GM19468 (cell line): ENCODE data around the gene GRID1.

ENCODE experiments used
- ATAC-seq: cut with Tn5 transposase; IDR thresholded peaks from one replicate; pipeline ENCODE4 v1.9.1; 2021; ENCODE audit warnings: mild to moderate bottlenecking, moderate library complexity, moderate number of reproducible peaks; ENCODE audit not compliant: unreplicated experiment; ENCODE audit errors: extremely low read depth

Gene GRID1

DNA sequence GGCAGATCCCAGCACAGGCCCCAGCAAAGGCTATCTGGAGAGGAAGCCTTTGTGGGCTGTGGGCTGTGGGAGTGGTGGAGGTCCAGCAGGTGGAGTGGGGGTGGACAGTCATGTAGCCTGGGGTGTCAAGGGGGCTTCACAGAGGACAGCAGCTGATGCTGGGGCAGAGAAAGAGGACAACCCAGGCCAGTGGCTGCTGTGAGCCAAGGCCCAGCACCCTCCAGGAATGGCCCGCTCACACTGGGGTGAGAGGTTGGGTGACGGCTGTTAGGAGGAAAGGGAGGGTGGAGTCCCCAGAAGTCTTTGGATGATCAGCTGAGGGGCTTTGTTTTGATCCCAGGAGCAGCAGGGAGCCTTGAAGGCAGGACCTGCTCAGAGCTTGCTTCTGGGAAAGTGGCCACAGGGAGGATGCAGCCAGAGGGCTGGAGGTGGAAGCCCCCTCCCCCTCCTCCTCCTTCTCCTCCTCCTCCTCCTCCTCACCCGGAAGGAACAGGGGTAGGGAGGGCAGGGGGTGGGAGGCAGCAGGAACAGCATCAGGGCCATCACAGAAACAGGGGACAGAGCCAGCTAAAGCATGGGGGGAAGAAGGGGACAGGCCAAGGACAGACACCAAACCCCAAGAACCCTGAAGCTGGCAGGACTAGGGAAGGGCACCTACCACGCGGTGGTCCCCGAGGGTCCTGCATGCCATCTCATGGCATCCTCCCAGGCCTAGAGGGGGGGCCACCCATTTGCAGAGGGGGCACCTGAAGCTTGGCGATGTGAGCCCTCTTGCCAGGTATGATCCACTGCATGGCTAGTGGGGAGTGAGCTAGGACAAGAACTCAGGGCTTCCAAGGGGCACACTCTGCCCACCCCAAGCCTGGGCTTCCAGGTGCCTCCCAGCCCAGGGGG lies 144.9 kb downstream of the GRID1 start:
- no peak for ATAC-seq

DNA sequence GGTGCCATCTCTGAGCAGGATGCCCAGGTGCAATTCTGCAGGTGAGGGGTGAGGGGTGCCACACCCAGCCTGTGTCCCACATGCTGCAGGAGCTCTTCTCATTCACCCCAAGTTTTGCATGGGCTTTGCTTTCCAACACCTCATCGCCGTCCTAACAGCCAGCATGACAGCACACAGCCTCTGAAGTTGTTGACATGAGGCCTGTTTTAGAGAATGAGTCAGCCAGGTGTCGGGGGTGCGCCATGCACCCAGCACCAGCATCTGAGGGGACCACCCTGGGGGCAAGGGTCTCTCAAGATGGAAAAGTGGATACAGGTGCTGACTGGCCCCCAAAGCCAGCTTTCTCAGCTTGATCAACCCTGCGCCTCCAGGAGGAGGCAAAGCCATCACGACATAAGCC lies 146.0 kb downstream of the GRID1 start:
- no peak for ATAC-seq

DNA sequence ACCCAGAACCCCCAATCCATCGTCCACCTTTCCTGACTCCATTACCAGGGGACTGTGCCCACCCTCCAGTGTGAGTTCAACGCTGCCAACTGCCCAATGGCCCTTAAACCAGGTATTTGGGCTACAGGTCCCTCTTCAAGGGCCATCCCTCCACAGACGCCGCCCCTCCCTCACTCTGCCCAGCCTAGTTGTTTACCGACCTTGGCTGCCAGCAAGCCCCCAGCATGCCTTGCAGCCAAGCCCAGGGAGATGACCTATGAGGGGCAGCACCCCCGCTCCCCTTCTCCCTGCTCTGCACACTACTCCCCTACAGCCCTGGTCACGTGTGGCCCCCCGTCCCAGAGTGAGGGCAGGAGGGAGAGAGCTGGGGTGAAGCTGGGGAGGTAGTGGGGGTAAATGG lies 147.3 kb downstream of the GRID1 start:
- no peak for ATAC-seq

DNA sequence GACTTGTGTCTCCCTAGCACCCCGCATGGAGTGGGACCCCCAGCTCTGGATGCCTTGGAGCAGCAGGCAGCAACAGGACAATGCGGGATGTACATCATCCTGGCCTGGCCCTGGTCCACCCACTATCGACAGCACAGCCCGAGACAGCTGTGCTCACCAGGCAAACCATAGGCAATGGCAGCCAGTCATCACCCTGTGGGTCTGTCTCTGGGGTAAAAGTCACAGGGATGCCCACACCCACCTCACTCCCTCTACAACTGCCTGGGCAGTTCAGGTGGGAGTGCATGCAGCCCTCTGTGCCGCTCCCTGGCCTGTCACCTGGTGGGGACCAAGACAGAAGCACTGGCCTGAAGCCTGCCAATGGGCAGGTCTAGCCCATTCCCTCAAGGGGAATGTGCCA lies 147.8 kb downstream of the GRID1 start:
- no peak for ATAC-seq

DNA sequence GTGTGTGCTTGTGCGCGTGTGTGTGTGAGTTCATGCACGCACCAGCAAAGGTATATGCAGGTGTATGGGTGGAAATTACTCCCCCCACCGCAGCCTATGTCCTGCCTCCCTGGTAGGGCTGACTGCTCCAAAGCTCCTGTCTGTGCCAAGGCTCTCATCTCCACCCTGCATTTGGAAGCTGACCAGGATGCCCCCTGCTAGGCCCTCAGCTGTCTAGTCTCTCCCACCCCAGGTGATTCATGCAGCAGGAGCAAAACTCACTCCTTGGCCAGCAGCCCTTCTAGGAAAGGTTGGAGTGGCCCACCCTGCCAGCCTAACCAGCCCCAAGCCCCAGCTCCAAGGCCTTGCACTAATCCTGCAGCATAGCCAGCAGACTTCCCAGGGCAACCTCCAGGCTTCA lies 148.4 kb downstream of the GRID1 start:
- no peak for ATAC-seq

DNA sequence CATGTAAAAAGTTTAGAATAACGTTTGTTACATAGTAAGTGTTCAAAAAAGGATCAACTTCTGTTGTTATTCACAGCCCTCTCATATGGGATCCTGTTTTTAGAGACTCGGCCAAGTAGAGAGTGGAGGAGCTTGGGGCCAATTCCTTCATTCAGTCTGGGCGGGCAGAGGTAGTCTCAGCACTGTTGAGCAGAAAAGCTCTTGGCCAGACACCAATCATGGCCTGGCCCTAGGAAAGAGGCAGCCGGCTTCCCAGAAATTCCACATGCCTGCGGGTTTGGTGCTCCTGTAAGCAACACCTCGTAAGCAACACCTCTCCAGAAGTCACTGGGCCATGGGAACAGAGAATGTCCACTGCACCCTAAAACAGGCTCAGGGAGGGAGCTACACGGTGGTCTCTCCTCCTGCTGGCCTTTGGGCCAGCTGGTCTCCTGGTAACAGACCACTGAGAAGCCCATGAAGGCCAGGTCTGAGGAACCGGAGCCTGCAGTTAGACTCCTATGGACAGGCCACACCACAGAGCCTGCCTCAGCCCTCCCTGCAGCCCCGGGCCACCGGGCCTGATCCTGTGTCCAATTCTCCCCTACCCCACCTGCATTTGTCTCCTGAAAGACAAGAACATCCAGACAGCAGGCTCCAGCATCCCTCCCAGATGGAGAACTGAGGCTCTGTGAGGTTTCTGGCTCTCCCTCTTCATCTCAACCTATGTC lies 149.1 kb downstream of the GRID1 start:
- no peak for ATAC-seq

DNA sequence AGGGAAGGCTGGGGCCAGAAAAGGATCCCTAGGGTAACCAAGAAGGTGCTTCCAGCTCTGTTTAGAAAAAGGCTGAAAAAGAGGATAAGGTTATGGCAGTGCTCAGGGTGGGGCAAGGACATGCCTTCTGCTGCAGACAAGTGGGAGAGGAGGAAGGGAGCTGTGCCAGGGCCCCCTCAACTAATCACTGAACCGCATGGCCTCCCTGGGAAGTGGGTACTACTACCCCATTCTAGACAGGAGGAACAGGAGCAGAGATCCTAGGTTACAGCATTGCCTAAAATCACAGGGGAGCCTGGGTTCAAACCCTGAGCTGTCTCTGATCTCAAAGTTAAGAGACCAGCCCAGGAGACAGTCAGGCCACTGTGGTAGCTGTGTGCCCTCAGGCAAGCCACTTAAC lies 149.7 kb downstream of the GRID1 start:
- ATAC-seq: no peak

DNA sequence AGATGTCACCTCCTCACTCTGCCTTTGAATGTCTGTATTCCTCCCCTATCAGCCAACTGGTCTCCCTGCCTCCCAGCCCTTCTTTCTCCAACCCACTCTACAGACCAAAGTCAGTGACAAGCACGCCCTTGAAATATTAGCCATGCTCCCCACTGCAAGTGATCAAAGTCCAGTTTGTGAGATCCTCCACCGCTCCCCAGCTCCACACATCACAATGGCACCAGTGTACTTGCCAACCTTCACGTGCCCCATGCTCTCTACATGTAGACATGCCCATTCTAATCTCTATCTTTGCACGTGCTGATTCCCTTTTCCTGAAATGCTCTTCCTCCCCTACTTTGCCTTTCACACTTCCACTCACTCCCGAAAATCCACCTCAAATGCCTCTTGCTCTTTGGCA lies 150.9 kb downstream of the GRID1 start:
- no peak for ATAC-seq

DNA sequence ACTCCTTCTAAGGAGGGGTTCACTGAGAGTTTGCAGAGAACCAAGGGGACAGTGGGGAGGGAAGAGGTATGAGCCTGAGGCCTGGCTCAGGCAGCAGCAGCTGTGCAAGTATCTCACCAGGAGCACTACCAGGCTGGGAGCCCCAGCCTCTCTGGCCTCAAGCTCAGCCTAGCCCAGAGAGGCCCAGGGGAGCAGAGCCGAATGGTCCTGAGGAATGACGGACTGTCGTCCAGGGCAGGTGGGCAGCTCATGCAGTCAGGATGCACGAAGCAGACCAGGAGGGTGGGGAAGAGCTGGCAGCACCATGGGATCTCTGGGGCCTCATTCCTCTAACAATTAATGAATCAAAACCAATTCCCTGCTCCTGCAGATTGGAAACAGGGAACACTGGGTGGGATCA lies 151.5 kb downstream of the GRID1 start:
- no peak for ATAC-seq

DNA sequence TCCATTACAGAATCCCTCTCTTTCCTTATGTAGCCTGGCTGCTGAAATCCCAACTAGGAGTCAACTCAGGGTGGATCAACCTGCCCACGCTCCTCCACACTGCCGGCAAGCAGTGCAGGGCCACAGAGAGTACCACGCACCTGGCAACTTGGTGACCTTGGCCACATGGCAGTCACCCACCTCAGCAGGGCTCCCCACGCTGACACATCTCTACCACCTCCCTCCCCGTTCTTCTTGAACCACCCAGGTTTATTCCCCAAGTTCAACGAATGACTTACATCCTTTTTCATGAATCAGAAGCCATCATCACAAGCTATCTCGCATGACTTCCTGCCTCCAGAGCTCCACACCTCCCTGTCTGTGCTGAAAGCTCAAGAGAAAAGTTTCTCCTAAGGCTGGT lies 153.4 kb downstream of the GRID1 start:
- ATAC-seq: no peak

DNA sequence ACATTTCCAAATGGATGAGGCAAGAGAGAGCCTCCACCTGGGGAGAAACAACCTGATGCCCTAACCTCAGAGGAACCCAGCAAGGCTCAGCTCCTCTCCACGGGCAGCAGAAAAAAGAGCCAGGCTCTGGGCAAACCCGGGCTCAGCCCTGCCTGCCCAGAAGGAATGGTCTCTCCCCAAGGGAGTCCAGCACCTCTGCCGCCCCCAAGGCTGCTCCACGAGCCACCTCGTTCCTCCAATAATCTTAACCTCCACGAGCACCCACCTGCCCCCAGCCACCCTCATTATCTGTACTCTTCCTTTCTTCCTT lies 154.2 kb downstream of the GRID1 start:
- no peak for ATAC-seq

DNA sequence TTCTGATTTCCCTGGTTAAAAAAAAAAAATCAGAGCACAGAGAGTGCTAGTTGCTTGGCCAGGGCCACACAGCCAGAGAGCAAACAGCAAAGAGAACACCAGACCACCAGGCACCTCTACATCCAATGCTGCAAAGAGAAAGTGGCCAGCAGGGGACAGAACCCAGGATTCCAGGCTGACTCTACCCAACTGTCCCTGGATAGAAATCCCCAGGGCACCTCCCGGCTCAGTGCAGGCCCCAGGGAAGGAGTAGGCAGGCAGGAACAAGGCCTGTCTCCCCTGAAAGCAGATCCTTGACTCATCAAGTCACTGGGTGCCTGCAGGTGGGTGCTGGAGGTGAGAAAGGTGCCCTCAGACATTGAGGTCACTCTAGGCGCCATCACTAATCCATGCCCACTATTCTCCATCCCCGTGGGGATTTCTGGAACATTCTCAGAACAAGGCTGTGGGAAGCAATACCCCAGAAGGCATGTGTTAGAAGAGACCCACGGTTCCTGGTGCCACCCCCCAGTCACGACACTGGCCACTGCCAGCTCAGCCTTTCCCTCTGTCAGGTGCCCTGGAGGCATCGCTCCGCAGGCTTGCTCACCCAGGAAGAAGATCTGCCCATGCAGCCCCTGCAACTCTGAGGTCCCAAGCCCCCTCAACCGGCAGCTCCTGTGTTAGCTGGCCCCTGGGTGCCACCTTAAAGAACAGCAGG lies 154.8 kb downstream of the GRID1 start:
- ATAC-seq: no peak

DNA sequence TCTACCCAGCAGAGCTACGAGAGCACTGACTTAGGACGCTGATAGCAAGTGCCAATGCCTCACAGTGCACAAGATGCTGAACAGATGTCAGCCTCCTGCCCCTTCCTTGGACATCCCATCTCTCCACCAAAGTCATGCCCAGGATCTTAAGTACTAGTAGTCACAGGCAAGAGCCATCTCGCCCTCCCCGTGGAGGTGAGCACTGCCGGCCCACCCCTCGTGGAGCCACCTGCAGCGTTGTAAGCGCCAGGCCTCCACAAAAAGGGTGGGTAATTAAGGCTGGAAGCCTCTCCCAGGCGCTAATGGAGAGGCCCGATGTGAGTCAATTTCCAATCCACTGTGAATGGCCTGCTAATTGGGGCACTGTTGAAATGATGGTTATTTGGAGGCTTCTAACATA lies 156.2 kb downstream of the GRID1 start:
- no peak for ATAC-seq

DNA sequence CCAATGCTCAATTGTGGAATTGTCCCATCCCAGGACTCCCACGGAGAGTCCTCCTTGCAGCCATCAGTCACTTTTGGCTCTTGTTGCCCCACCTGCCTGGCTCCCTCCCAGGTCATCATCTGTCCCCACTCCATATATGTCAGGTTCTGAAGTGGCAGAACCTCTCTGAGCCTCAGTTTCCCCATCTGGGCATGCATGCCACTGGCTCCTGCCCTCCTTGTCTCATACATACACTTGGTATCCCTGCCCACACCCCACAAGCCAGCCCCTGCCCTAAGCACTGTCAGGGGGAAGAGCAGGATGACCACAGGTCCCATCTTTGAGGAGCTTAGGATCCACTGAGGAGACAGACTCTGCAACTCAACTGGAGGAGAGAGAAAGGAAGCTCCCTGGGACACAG lies 156.9 kb downstream of the GRID1 start:
- no peak for ATAC-seq

DNA sequence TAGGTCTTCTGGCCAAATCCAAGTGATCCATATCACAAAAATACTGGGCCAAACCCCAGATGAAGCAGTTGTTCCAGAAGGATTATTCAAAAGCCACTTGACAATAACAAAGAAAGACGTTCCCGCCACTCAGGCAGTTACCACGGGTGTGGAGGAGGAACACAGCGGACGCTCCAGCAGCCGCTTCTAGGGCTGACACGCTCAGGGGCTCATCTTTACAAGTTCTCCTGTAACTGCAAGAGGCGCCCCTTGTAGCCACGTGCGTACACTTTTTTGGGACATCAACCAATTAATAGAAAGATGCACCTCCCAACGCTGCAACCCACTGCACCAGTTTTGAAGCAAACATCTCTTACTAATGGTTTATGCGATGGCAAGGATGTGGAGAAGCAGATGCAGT lies 159.4 kb downstream of the GRID1 start:
- ATAC-seq: no peak

DNA sequence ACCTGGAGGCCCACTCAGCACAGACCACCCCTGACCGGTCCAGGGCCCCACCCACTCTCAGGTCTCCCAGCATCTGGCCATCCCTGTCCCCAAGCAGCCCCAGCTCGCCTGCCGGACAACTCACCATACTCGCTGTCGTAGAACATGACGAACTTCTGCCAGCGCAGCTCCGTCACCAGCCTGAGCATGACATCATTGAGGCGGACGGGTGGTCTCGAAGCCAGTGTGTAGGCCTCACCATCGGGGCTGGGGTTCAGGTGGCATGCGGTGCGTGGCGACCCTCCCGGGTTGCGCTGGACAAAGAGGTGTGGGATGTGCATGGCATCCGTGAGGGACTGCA lies 160.4 kb downstream of the GRID1 start:
- no peak for ATAC-seq

DNA sequence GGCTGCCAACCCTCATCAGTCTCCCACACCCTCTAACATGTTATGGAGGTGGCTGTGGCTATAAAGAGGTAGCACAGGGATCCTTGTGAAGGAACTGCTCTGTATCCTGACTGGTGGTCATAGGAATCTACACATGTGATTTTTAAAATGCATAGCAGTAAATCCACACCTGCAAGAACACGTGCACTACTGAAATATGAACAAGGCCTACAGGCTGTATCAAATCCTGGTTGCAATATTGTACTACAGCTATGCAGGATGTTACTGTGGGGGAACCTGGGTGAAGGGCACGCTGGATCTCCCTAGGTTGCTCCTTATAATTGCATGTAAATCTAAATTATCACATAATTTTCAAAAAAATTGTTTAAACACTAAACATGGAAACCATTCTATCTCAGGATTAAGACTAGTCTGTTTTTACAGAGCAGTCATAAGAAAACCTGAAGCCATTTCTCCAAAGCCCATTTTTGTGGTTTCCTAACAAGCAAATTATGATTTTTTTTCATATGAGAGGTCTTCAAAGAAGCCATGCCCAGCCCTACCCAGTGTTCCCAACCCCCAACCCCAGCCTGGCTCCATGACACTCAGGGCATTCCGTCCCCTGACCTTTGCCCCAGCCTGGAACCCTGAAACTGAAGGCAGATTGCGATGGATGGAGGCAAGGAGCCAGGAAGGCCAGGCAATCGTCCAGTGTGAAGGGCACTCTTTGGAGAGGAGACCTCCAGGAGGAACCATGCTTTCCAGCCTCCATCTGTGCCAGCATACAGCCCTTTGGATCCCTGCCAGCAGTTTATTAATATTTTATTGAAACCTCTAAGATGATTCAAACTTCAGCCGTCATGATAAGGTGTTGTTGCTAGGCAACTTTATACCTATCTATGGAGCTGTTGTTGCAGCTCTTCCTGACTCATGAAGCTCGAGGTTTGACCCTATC lies 161.0 kb downstream of the GRID1 start:
- ATAC-seq: no peak

DNA sequence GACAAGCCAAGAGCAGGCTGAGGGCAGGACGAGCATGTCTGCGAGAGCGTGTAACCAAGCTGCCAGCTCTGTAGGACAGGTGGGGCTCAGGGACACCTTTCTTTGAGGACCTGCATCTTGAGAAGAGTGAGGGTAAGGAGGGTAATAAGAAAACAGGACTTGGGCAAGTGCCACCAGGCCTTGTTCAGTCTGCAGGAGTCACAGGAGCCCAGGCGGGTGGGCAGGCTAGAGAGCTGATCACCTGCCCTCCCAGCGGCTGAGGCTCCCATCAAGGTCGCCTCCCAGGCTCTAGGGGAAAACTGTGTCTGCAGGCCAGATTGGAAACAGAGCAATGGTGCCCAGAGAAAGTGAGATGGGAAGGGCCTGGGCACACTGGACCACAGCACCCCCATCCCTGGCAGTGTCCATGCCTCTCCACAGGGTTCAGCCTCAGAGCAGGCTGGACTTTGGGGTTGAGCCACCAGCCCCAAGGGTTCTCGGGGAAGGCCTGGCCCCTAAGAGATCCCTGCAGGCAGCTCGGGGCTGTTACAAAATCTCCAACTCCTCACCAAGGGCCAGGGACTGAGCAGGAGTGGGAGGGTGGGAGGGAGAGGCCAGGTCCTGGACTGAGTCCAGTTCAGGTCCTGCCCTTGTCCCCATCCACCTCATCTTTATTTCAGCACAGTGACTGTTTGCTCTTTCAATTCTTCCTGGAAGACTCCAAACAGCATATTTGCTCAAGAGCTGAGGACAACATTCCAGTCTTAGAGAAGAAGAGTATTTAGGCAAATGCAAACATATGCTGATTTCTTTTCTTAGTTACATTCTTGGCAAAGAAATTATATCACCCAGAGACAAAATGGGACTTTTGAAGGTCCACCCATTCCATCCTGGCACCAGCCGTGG lies 161.9 kb downstream of the GRID1 start:
- ATAC-seq: no peak

DNA sequence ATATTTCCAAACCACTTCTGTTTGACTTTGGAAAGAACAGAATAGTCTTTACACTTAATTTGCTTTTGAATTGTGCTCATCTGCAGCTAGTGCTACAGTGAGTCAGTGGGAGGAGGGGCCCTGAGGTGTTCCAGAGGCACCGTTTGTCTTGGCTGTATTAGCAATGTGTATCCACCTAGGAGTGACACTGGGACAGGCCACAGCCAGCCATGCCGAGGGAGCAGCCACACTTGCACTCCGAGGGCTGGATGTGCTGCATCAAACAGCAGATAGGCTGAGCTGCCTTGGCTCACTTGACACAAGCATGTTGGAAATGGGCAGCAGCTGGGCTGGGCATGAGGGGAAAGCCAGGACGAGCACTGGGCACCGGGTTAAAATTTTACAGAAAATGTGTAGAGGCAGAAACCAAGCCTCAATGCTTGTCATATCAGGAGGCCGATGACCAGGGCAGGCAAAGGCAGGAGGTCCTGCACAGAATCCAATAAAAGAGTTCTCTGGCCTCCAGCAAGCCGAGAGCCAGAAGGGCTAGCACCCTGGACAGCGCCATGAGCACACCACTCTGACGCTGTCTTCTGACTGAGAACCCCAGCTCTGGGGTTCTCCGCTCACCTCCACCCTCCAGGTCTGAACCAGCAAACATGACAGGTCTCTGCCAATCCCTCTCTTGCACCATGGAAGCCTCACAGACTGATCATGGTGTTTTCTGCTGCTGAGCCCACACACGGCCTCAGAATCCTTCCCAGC lies 163.3 kb downstream of the GRID1 start:
- ATAC-seq: no peak
